NCI-H2227 treated with DMSO at 0.1 percent for 48 hours (cell line): Measurements from ENCODE around the gene ACBD5.

ENCODE experiments used
- DNase-seq: peaks from one replicate; lab custom pipeline; 2025; lab: John Stamatoyannopoulos, UW

The ACBD5 gene

DNA sequence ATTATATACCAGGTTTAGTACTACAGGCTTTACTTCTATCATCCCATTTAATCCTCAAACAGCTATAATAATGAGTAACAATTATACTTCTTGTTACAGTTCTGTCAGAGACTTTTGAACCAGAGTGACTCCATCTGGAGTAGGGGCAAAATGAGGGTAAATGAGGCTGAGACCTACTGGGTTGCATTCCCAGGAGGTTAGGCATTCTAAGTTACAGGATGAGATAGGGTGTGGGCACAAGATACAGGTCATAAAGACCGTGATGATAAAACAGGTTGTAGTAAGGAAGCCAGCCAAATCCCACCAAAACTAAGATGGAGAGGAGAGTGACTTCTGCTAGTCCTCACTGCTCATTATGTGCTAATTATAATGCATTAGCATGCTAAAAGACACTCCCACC is 90.3 kb downstream of the ACBD5 start:
- DNase-seq, result no peak

DNA sequence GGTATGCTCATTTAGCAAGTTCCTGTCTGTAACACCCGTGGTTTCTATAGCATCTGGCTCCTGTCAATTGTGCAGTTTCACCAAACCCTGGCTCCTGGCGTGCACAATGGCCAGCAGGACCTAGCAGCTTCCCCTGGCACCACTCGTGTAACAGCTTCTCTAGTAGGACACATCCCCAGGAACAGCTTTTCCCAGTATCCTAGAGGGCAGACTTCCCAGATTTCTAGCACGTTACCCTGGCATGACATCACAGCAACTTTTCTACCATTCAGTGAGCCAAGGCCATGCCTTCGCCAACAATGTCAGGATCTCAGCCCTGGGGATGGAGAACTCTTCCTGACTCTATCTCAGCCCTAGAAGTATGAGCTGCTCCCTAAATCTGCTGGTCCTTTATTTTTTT is 92.9 kb downstream of the ACBD5 start:
- no peak for DNase-seq

DNA sequence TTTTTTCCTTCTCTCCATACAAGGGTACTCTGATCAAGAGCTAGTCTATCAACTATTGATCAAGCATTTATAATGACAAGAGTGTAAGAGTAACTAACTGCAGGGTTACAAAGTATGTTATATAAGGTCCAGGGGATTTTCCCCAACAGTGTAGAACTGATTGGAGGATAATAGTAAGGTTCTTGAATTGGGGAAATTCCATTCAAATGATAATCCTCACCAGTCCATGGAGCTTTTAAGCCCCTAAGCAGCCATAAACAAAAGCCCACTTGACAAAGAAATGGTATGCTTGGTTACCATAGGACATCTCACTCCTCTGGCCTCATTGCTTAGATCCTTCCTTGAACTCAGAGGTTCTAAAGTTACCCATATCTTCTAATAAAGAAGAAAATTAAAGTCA is 94.7 kb downstream of the ACBD5 start:
- DNase-seq, result no peak
